Ovary (tissue), 9 donors: ENCODE data around the gene FAM3B. TPM values are rescaled to one million over a fixed set of nuclear protein-coding genes. Genes with fewer than 3 reads are reported as not detected.

ENCODE experiments used
- DNase-seq, 5 donors: peaks; one replicate each; pipeline ENCODE4 v3.0.0-alpha.2; 2019 to 2020
- H3K27ac ChIP-seq, 2 donors: fragments of 200-600 bp; one replicate each; pipeline versions ENCODE4 v1.5.1 to v1.8.0; 2019 to 2022
- H3K27me3 ChIP-seq: fragments of 200-600 bp; one replicate; pipeline ENCODE4 v1.8.0; 2022
- H3K36me3 ChIP-seq: fragments of 200-600 bp; sonication (generic); one replicate; pipeline ENCODE4 v1.5.1; 2019
- H3K4me1 ChIP-seq: one replicate; pipeline ENCODE4 v1.8.1; 2013; ENCODE audit warnings: mild to moderate bottlenecking, moderate library complexity; ENCODE audit not compliant: insufficient read depth
- H3K4me3 ChIP-seq: fragments of 200-600 bp; sonication (generic); one replicate; pipeline ENCODE4 v1.5.1; 2017
- H3K9me3 ChIP-seq, 2 donors: fragments of 200-600 bp in 1 of 2; sonication (generic) in 1 of 2; one replicate each; pipeline versions ENCODE4 v1.5.1 to v1.8.1; 2013 to 2019; ENCODE audit warnings: mild to moderate bottlenecking in 1 of 2, moderate library complexity in 1 of 2
- CTCF ChIP-seq, 3 donors: fragments of 450-650 bp in 2 of 3; fragments of 200-600 bp in 1 of 3; IDR thresholded peaks; one replicate each; pipeline versions ENCODE4 v1.5.1 to v1.8.0; 2016 to 2022; ENCODE audit warnings: antibody characterized with exemption in 3 of 3, mild to moderate bottlenecking in 1 of 3
- EP300 ChIP-seq: sonication (generic); formaldehyde crosslinking; IDR thresholded peaks from one replicate; pipeline ENCODE4 v1.6.1; 2017; ENCODE audit warnings: antibody characterized with exemption
- POLR2A ChIP-seq: fragments of 450-650 bp; IDR thresholded peaks from one replicate; pipeline ENCODE4 v1.6.1; 2017; ENCODE audit warnings: antibody characterized with exemption, mild to moderate bottlenecking, moderate library complexity
- WGBS, 3 donors: extraction: QIAGEN DNeasy Blood & Tissue Kit in 1 of 3; methylation state at CpG; one replicate each; pipeline versions ENCODE4 v1.1.5 to v1.1.7; 2013 to 2017; 5-methylcytosine and 5-hydroxymethylcytosine counted together
- intact Hi-C, 4 donors: fragments of 100-400 bp; cut with DNase I; formaldehyde crosslinking; loops; one replicate each; pipeline versions ENCODE4 v1.11.0 to v1.15.1; 2022 to 2023
- polyA plus RNA-seq, 2 donors: library from polyadenylated mRNA; stranded (reverse); fragments of 200-250 nt in 1 of 2; fragments of 350-450 nt in 1 of 2; fragmentation: Illumina TruSeq in 1 of 2; extraction: RNeasy Lipid Tissue Mini Kit (QIAGEN cat#74804) in 1 of 2; gene quantifications; one replicate each; pipeline ENCODE4 v1.2.3, GENCODE V29; 2013 to 2014
- total RNA-seq, 7 donors: library from RNA; depleted of rRNA in 2 of 7; stranded (reverse); fragments of >200 nt in 2 of 7; fragmentation: NEBNext Ultra II Directional in 3 of 7; extraction: Animal tissue kit (Norgen Biotek cat#: 25700) in 3 of 7; gene quantifications; one replicate each; pipeline versions ENCODE4 v1.1.0 to v1.2.4, GENCODE V29; 2016 to 2023
- donor health status: DM: no; HTN: no; CAD: no; lungs with moderate emphysema.
- donor health status: DM: no; HTN: no; CAD: no.
- donor health status: Bipolar disorder and iron deficiency.
- donor health status: DM: yes; HTN: yes; CAD: no.
- donor health status: DM: no; HTN: no; CAD: no.
- donor health status: DM: yes; HTN: yes; CAD: no.

FAM3B gene
- total and polyA plus RNA-seq, 9 donors: 0.10 to 7.7 (median 1.0) TPM; not detected in 2

- 95 to 97% (median 97%) methylated on average over 15 of the region's 15 CpGs for WGBS, 3 donors
- Histone ChIP-seq H3K4me3 (no peak overlapping the region), H3K9me3 (no peaks in the 10 kb centered on the region), H3K36me3 (no peaks in the 10 kb centered on the region), H3K27ac (no peak overlapping the region), H3K27me3 (no peaks in the 10 kb centered on the region), H3K4me1 (peaks cover 4% of the 10 kb centered on the region)
- intact Hi-C loops: no loop called here
- DNase-seq: no peak
- no peak for TF ChIP-seq EP300
- no peak for TF ChIP-seq POLR2A
- no peak for TF ChIP-seq CTCF (IDR thresholded peaks at IDR 0.05)
Observed at GRCh38 chr21:41365377-41366107, 48.9 kb downstream of the FAM3B start.

GRCh38 chr21:41366522-41367151, 50.0 kb downstream of the FAM3B start:
- Histone ChIP-seq H3K9me3 (no peaks in the 10 kb centered on the region), H3K36me3 (no peaks in the 10 kb centered on the region), H3K4me3 (no peak overlapping the region), H3K4me1 (peaks cover 4% of the 10 kb centered on the region), H3K27me3 (no peaks in the 10 kb centered on the region), H3K27ac (no peak overlapping the region)
- DNase-seq: no peak
- WGBS, 3 donors: 84 to 90% (median 89%) methylated on average over 12 of the region's 12 CpGs
- TF ChIP-seq EP300 (no peak), CTCF (IDR thresholded peaks at IDR 0.05) (no peak), POLR2A (no peak)
- intact Hi-C loops: no loop called here

- intact Hi-C loops: no loop called here
- no peak overlapping the region for H3K27ac ChIP-seq
- H3K4me1 ChIP-seq: peaks cover 2% of the 10 kb centered on the region
- no peak overlapping the region for H3K4me3 ChIP-seq
- TF ChIP-seq CTCF (IDR thresholded peaks at IDR 0.05) (no peak), EP300 (no peak), POLR2A (no peak)
- H3K36me3 ChIP-seq: no peaks in the 10 kb centered on the region
- WGBS, 3 donors: 60 to 67% (median 63%) methylated on average over 9 of the region's 9 CpGs
- H3K27me3 ChIP-seq: no peaks in the 10 kb centered on the region
- no peak for DNase-seq
- H3K9me3 ChIP-seq: no peaks in the 10 kb centered on the region
Observed at GRCh38 chr21:41367301-41367944, 50.8 kb downstream of the FAM3B start.

GRCh38 chr21:41367945-41368734, 51.5 kb downstream of the FAM3B start:
- Histone ChIP-seq H3K36me3 (no peaks in the 10 kb centered on the region), H3K27ac (no peak overlapping the region), H3K9me3 (no peaks in the 10 kb centered on the region), H3K4me3 (no peak overlapping the region), H3K27me3 (no peaks in the 10 kb centered on the region), H3K4me1 (peaks cover 2% of the 10 kb centered on the region)
- WGBS, 3 donors: 88 to 91% (median 91%) methylated on average over 15 of the region's 15 CpGs
- intact Hi-C loops: no loop called here
- no peak for DNase-seq
- no peak for TF ChIP-seq POLR2A
- TF ChIP-seq CTCF (IDR thresholded peaks at IDR 0.05): no peak
- no peak for TF ChIP-seq EP300
